ENCODE results near the gene WDR20. TPM values are rescaled to one million over a fixed set of nuclear protein-coding genes. Genes with fewer than 3 reads are reported as not detected.

Gene WDR20
- polyA plus RNA-seq, 1 of the 3 experiments (the other 2 are of a cell fraction) = 12.4 TPM

GRCh38 chr14:102182936-102183619 is 43.4 kb downstream of the WDR20 start:
- Histone ChIP-seq H3K4me1 (ENCODE audit: control insufficient read depth in 1 of 2, insufficient read depth in 2 of 2, low read depth in 1 of 2, low read length in 1 of 2) (peaks cover 30 to 40% of the 10 kb centered on the region in 2 experiments; a peak in 3 of 4 replicates), H3K9ac (no peak overlapping the region), H3K79me2 (ENCODE audit: insufficient read depth) (peaks cover 84% of the 10 kb centered on the region), H4K20me1 (ENCODE audit: insufficient read depth) (peaks cover 33% of the 10 kb centered on the region), H3K36me3 (replicated peaks in 1 of 2; ENCODE audit: control insufficient read depth in 1 of 2, insufficient read depth in 2 of 2, low read length in 1 of 2) (no peaks in the 10 kb centered on the region), H3K27ac (ENCODE audit: low read depth in 2 of 2, low read length in 1 of 2) (peak overlapping the region in 1 of 2 experiments; percentile 43; a peak in 2 of 4 replicates), H2AFZ (ENCODE audit: low read depth) (no peak overlapping the region), H3K4me2 (no peak overlapping the region), H3K9me3 (no peaks in the 10 kb centered on the region), H3K9me2 (no peaks in the 10 kb centered on the region), H3K4me3 (ENCODE audit: low read depth in 2 of 2, low read length in 1 of 2) (no peak overlapping the region), H3K27me3 (ENCODE audit: insufficient read depth) (no peaks in the 10 kb centered on the region), H3F3A (replicated peaks; ENCODE audit: insufficient read depth) (peaks cover 27% of the 10 kb centered on the region)
- CTCF ChIA-PET = interaction anchor here (1.8 kb wide), 1 partner anchor 87 kb away, joined by 4 read pairs; no protein-coding TSS in a partner anchor
- TF ChIP-seq GATA2 (CRISPR knock-in tag; IDR thresholded peaks at IDR 0.05) (no peak), FOSL2 (IDR thresholded peaks at IDR 0.05; ENCODE audit: borderline replicate concordance, low read depth) (no peak), PBX3 (IDR thresholded peaks at IDR 0.05) (0 out of 2 replicates have a peak, but pooled peaks have one; percentile 22)
- POLR2A ChIA-PET = no interaction called here
- no peak for DNase-seq
- 90% methylated on average over 9 of the region's 9 CpGs for whole genome bisulfite sequencing (ENCODE audit: low lambda C conversion rate)

GRCh38 chr14:102183886-102184285 is 44.2 kb downstream of the WDR20 start:
- Histone ChIP-seq H2AFZ (ENCODE audit: low read depth) (no peak overlapping the region), H3K9me3 (no peaks in the 10 kb centered on the region), H3K4me1 (ENCODE audit: control insufficient read depth in 1 of 2, insufficient read depth in 2 of 2, low read depth in 1 of 2, low read length in 1 of 2) (peaks cover 34 to 43% of the 10 kb centered on the region in 2 experiments; a peak in 3 of 4 replicates), H3K9ac (no peak overlapping the region), H3K79me2 (ENCODE audit: insufficient read depth) (peaks cover 85% of the 10 kb centered on the region), H3K27me3 (ENCODE audit: insufficient read depth) (no peaks in the 10 kb centered on the region), H3K27ac (ENCODE audit: low read depth in 2 of 2, low read length in 1 of 2) (peak overlapping the region in 1 of 2 experiments; percentile 35; a peak in 2 of 4 replicates), H3K9me2 (no peaks in the 10 kb centered on the region), H3K4me2 (no peak overlapping the region), H4K20me1 (ENCODE audit: insufficient read depth) (peaks cover 29% of the 10 kb centered on the region), H3K4me3 (ENCODE audit: low read depth in 2 of 2, low read length in 1 of 2) (no peak overlapping the region), H3K36me3 (replicated peaks in 1 of 2; ENCODE audit: control insufficient read depth in 1 of 2, insufficient read depth in 2 of 2, low read length in 1 of 2) (no peaks in the 10 kb centered on the region), H3F3A (replicated peaks; ENCODE audit: insufficient read depth) (peaks cover 27% of the 10 kb centered on the region)
- WGBS (ENCODE audit: low lambda C conversion rate) = 96% methylated on average over 3 of the region's 3 CpGs
- TF ChIP-seq FOXM1 (IDR thresholded peaks at IDR 0.05; ENCODE audit: low read depth) (no peak), JUND (IDR thresholded peaks at IDR 0.05) (no peak), MXI1 (IDR thresholded peaks at IDR 0.05; ENCODE audit: low read depth, low read length) (no peak), REST (IDR thresholded peaks at IDR 0.05; ENCODE audit: low read depth, low read length) (no peak), TAF1 (IDR thresholded peaks at IDR 0.05; ENCODE audit: borderline replicate concordance, low read depth, low read length) (no peak), TCF12 (IDR thresholded peaks at IDR 0.05) (no peak), RCOR1 (IDR thresholded peaks at IDR 0.05; ENCODE audit: low read length) (no peak), SMC3 (IDR thresholded peaks at IDR 0.05; ENCODE audit: low read depth, low read length) (no peak), RAD21 (IDR thresholded peaks at IDR 0.05; ENCODE audit: low read length) (no peak), USF1 (IDR thresholded peaks at IDR 0.05; ENCODE audit: borderline replicate concordance, low read depth) (no peak)
- CTCF ChIA-PET = no interaction called here
- DNase-seq = no peak
- POLR2A ChIA-PET = no interaction called here
